OCI-LY1 (cell line): ENCODE measurements around the gene ARHGAP6.

ENCODE experiments used
- H2AFZ ChIP-seq: fragments of 200-600 bp; sonication (generic), shearing (Covaris generic); 2 replicates; pipeline ENCODE4 v1.6.0; 2014; ENCODE audit warnings: antibody characterized with exemption, mild to moderate bottlenecking, low read length
- H3F3A ChIP-seq: fragments of 200-600 bp; sonication (generic), shearing (Covaris generic); 2 replicates; pipeline ENCODE4 v1.6.0; 2014; ENCODE audit warnings: mild to moderate bottlenecking, antibody characterized with exemption, low read length, moderate library complexity; ENCODE audit not compliant: insufficient read depth
- H3K27ac ChIP-seq: fragments of 200-600 bp; sonication (generic); 2 replicates; pipeline ENCODE4 v1.5.1; 2014; ENCODE audit warnings: low read length, mixed run types, mild to moderate bottlenecking, low read depth; ENCODE audit not compliant: poor library complexity, severe bottlenecking
- H3K27me3 ChIP-seq: fragments of 200-600 bp; sonication (generic); 2 replicates; pipeline ENCODE4 v1.6.0; 2014; ENCODE audit warnings: antibody characterized with exemption, mild to moderate bottlenecking, low read length, moderate library complexity; ENCODE audit not compliant: insufficient read depth
- H3K36me3 ChIP-seq: fragments of 200-600 bp; sonication (generic); 2 replicates; pipeline ENCODE4 v1.6.1; 2014; ENCODE audit warnings: mild to moderate bottlenecking, antibody characterized with exemption, low read length, moderate library complexity, mixed read lengths; ENCODE audit not compliant: insufficient read depth
- H3K4me1 ChIP-seq: fragments of 200-600 bp; sonication (generic); 2 replicates; pipeline ENCODE4 v1.5.1; 2014; ENCODE audit warnings: mild to moderate bottlenecking, low read length, moderate library complexity; ENCODE audit not compliant: insufficient read depth, severe bottlenecking
- H3K4me2 ChIP-seq: fragments of 200-600 bp; sonication (generic), shearing (Covaris generic); 2 replicates; pipeline ENCODE4 v1.6.1; 2014; ENCODE audit warnings: low read length
- H3K4me3 ChIP-seq: fragments of 200-600 bp; sonication (generic); 2 replicates; pipeline ENCODE4 v1.5.1; 2014; ENCODE audit warnings: low read length, low read depth, mild to moderate bottlenecking, mixed read lengths; ENCODE audit not compliant: poor library complexity, severe bottlenecking
- H3K79me2 ChIP-seq: fragments of 200-600 bp; shearing (Covaris generic); 2 replicates; pipeline ENCODE4 v1.6.1; 2016; ENCODE audit warnings: mixed run types, low read length, mixed read lengths; ENCODE audit not compliant: insufficient read depth
- H3K9ac ChIP-seq: fragments of 200-600 bp; sonication (generic), shearing (Covaris generic); 2 replicates; pipeline ENCODE4 v1.6.1; 2014; ENCODE audit warnings: mild to moderate bottlenecking, low read length, mixed read lengths
- H3K9me2 ChIP-seq: fragments of 200-600 bp; sonication (generic), shearing (Covaris generic); 2 replicates; pipeline ENCODE4 v1.6.1; 2014; ENCODE audit warnings: low read depth, mild to moderate bottlenecking, low read length, mixed read lengths
- H3K9me3 ChIP-seq: fragments of 200-600 bp; shearing (Covaris generic); 2 replicates; pipeline ENCODE4 v1.6.1; 2014; ENCODE audit warnings: low read length, mixed read lengths
- H4K20me1 ChIP-seq: fragments of 200-600 bp; sonication (generic), shearing (Covaris generic); 2 replicates; pipeline ENCODE4 v1.6.0; 2016; ENCODE audit warnings: mild to moderate bottlenecking, low read length; ENCODE audit not compliant: insufficient read depth
- EZH2 ChIP-seq: fragments of 200-600 bp; sonication (generic), shearing (Covaris generic); IDR thresholded peaks from 2 replicates; pipeline ENCODE4 v1.8.0; 2017; ENCODE audit warnings: borderline replicate concordance, mixed run types, mild to moderate bottlenecking, antibody characterized with exemption, low read length, moderate library complexity, mixed read lengths
- TF ChIP-seq, protein P1 (sequence below): fragments of 200-600 bp; sonication (generic), shearing (Covaris generic); IDR thresholded peaks from 2 replicates; pipeline ENCODE4 v1.5.1; 2017; ENCODE audit warnings: mild to moderate bottlenecking, antibody characterized with exemption, low read length, moderate library complexity, mixed read lengths

Gene ARHGAP6

DNA sequence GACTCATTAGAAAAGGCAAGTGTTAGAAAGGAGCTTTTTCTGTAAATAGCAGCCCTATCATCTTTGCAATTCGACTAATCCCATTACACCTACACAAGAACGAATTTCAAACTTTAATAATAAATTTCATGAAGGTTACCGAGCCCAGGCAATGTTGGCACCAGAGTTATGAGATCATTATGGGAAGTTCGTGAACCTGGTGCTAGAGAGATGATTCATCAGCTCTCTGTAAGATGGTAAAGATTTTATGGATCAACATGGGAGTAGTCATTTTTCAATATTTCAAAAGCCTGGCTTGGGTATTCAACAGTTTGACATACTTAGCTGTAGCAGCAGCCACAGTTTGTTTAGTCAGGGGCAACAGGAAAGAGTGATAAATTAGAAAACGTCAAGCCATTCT, 336.7 kb downstream of the ARHGAP6 start:
- H3K36me3 ChIP-seq = no peaks in the 10 kb centered on the region
- no peaks in the 10 kb centered on the region for H3K4me1 ChIP-seq
- no peaks in the 10 kb centered on the region for H3K9me2 ChIP-seq
- no peak overlapping the region for H3K4me3 ChIP-seq
- no peak overlapping the region for H3K27ac ChIP-seq
- no peak overlapping the region for H3K4me2 ChIP-seq
- TF ChIP-seq, protein P1, sequence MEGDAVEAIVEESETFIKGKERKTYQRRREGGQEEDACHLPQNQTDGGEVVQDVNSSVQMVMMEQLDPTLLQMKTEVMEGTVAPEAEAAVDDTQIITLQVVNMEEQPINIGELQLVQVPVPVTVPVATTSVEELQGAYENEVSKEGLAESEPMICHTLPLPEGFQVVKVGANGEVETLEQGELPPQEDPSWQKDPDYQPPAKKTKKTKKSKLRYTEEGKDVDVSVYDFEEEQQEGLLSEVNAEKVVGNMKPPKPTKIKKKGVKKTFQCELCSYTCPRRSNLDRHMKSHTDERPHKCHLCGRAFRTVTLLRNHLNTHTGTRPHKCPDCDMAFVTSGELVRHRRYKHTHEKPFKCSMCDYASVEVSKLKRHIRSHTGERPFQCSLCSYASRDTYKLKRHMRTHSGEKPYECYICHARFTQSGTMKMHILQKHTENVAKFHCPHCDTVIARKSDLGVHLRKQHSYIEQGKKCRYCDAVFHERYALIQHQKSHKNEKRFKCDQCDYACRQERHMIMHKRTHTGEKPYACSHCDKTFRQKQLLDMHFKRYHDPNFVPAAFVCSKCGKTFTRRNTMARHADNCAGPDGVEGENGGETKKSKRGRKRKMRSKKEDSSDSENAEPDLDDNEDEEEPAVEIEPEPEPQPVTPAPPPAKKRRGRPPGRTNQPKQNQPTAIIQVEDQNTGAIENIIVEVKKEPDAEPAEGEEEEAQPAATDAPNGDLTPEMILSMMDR = no peak
- TF ChIP-seq EZH2 = no peak
- no peaks in the 10 kb centered on the region for H3K27me3 ChIP-seq
- no peaks in the 10 kb centered on the region for H3K79me2 ChIP-seq
- no peaks in the 10 kb centered on the region for H4K20me1 ChIP-seq
- H3K9me3 ChIP-seq = no peaks in the 10 kb centered on the region
- no peaks in the 10 kb centered on the region for H3F3A ChIP-seq
- no peak overlapping the region for H2AFZ ChIP-seq
- no peak overlapping the region for H3K9ac ChIP-seq

DNA sequence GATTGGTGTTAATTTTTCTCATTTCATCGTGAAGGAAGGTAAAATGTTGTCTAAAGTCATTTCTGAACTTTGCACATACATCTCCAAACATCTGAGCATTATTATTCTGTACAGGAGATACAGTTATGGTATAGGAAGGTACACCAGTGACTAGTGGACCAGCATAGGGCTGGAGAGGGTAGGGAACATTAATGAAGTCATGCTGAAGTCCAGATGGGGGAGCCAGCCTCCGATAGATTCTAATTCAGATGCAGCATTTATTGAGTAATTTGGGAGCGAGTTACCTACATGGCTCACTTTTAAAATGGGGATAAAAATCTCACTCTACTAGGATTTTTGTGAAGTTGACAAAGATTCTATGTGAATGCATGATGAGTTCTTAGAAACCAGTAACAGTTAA, 337.6 kb downstream of the ARHGAP6 start:
- Histone ChIP-seq H3K27me3 (no peaks in the 10 kb centered on the region), H3F3A (no peaks in the 10 kb centered on the region), H4K20me1 (no peaks in the 10 kb centered on the region), H3K4me1 (no peaks in the 10 kb centered on the region), H3K27ac (no peak overlapping the region), H3K4me3 (no peak overlapping the region), H3K79me2 (no peaks in the 10 kb centered on the region), H3K9me2 (no peaks in the 10 kb centered on the region), H3K9ac (no peak overlapping the region), H2AFZ (no peak overlapping the region), H3K4me2 (no peak overlapping the region), H3K36me3 (no peaks in the 10 kb centered on the region), H3K9me3 (no peaks in the 10 kb centered on the region)
- no peak for TF ChIP-seq EZH2
- TF ChIP-seq, protein P1 = no peak

DNA sequence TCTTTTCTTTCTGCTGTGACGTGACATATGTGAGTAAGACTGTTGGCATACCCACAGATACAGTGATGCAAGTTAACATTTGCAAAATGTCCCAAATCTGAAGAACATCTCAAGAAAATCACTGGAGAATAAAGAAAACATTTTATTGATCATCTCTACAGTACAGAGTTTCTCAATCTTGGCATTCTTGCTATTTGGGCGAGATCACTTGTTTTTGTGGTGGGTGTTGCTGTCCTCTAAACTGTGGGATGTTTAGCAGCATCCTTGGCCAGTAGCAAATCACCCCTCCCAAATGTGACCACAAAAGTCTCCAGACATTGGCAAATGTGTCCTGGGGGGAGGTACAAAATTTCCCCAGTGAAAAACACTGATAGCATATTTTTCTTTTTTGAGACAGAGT, 343.7 kb downstream of the ARHGAP6 start:
- TF ChIP-seq, protein P1 = no peak
- no peak for TF ChIP-seq EZH2
- H3F3A ChIP-seq = no peaks in the 10 kb centered on the region
- H3K9me2 ChIP-seq = no peaks in the 10 kb centered on the region
- no peaks in the 10 kb centered on the region for H3K27me3 ChIP-seq
- no peaks in the 10 kb centered on the region for H3K9me3 ChIP-seq
- H2AFZ ChIP-seq = no peak overlapping the region
- H3K27ac ChIP-seq = no peak overlapping the region
- H3K4me3 ChIP-seq = no peak overlapping the region
- no peaks in the 10 kb centered on the region for H3K4me1 ChIP-seq
- no peaks in the 10 kb centered on the region for H3K36me3 ChIP-seq
- H3K79me2 ChIP-seq = no peaks in the 10 kb centered on the region
- H3K9ac ChIP-seq = no peak overlapping the region
- no peaks in the 10 kb centered on the region for H4K20me1 ChIP-seq
- H3K4me2 ChIP-seq = no peak overlapping the region
